Right ventricle myocardium inferior (tissue), 1 donor: ENCODE measurements around the gene RUNX2. TPM values are rescaled to one million over a fixed set of nuclear protein-coding genes. Genes with fewer than 3 reads are reported as not detected.

ENCODE experiments used
- ATAC-seq: fragments of 200-7000 bp; cut with Tn5 transposase; one replicate; pipeline ENCODE4 v1.9.1; 2020; ENCODE audit warnings: mild to moderate bottlenecking, moderate library complexity
- DNase-seq: peaks from one replicate; pipeline ENCODE4 v3.0.0; 2021; ENCODE audit errors: missing footprints
- intact Hi-C: fragments of 100-400 bp; cut with DNase I; formaldehyde crosslinking; loops from one replicate; pipeline ENCODE4 v1.11.0; 2022
- total RNA-seq: library from RNA; stranded (reverse); fragmentation: NEBNext Ultra II Directional; extraction: Animal tissue kit (Norgen Biotek cat#: 25700); gene quantifications from one replicate; pipeline ENCODE4 v1.2.1, GENCODE V29; 2021
- donor health status: DM: no; HTN: yes; CAD: no; lungs with severe emphysema.

RUNX2 gene
- total RNA-seq, 1 donor from 2014 or later, result 0.43 TPM

- intact Hi-C loops, result no loop called here
- ATAC-seq, result no peak
- DNase-seq, result no peak
Observed at GRCh38 chr6:45640811-45641210, 312.7 kb downstream of the RUNX2 start.

GRCh38 chr6:45642331-45643125 lies 314.4 kb downstream of the RUNX2 start:
- ATAC-seq, result no peak
- DNase-seq, result no peak
- intact Hi-C loops, result no loop called here

GRCh38 chr6:45643126-45643525 lies 315.0 kb downstream of the RUNX2 start:
- ATAC-seq (no peak), DNase-seq (no peak)
- intact Hi-C loops, result no loop called here

GRCh38 chr6:45644720-45645119 lies 316.6 kb downstream of the RUNX2 start:
- intact Hi-C loops, result no loop called here
- DNase-seq, result no peak
- ATAC-seq, result no peak

GRCh38 chr6:45645302-45645701 lies 317.2 kb downstream of the RUNX2 start:
- no peak for DNase-seq
- intact Hi-C loops, result no loop called here
- ATAC-seq, result no peak

- ATAC-seq (no peak), DNase-seq (no peak)
- intact Hi-C loops, result no loop called here
Observed at GRCh38 chr6:45647341-45648261, 319.5 kb downstream of the RUNX2 start.

GRCh38 chr6:45648262-45648620 lies 320.1 kb downstream of the RUNX2 start:
- DNase-seq, result no peak
- ATAC-seq, result no peak
- intact Hi-C loops, result no loop called here

- no peak for ATAC-seq
- no peak for DNase-seq
- intact Hi-C loops, result no loop called here
Observed at GRCh38 chr6:45650524-45651135, 322.5 kb downstream of the RUNX2 start.

- ATAC-seq, result no peak
- DNase-seq, result no peak
- intact Hi-C loops, result no loop called here
Observed at GRCh38 chr6:45651301-45651700, 323.2 kb downstream of the RUNX2 start.

- ATAC-seq (no peak), DNase-seq (no peak)
- intact Hi-C loops, result no loop called here
Observed at GRCh38 chr6:45652416-45652815, 324.3 kb downstream of the RUNX2 start.

- DNase-seq, result no peak
- no peak for ATAC-seq
- intact Hi-C loops, result no loop called here
Observed at GRCh38 chr6:45653117-45653883, 325.2 kb downstream of the RUNX2 start.

GRCh38 chr6:45654673-45655072 lies 326.5 kb downstream of the RUNX2 start:
- no peak for ATAC-seq
- no peak for DNase-seq
- intact Hi-C loops, result no loop called here

GRCh38 chr6:45655745-45656476 lies 327.8 kb downstream of the RUNX2 start:
- intact Hi-C loops, result no loop called here
- no peak for DNase-seq
- ATAC-seq, result no peak

GRCh38 chr6:45657226-45657625 lies 329.1 kb downstream of the RUNX2 start:
- DNase-seq, result no peak
- no peak for ATAC-seq
- intact Hi-C loops, result no loop called here

GRCh38 chr6:45658400-45658799 lies 330.3 kb downstream of the RUNX2 start:
- DNase-seq (no peak), ATAC-seq (no peak)
- intact Hi-C loops, result no loop called here

- DNase-seq (no peak), ATAC-seq (no peak)
- intact Hi-C loops, result no loop called here
Observed at GRCh38 chr6:45658958-45659357, 330.8 kb downstream of the RUNX2 start.

GRCh38 chr6:45661661-45662060 lies 333.5 kb downstream of the RUNX2 start:
- no peak for DNase-seq
- ATAC-seq, result no peak
- intact Hi-C loops, result no loop called here
